ENCODE measurements around the gene LHX2. TPM values are rescaled to one million over a fixed set of nuclear protein-coding genes. Genes with fewer than 3 reads are reported as not detected.

LHX2 gene
- total and polyA plus RNA-seq, 2 experiments from 2014 or later: 1.7 TPM; not detected in 1

GRCh38 chr9:124075761-124076160, 64.2 kb downstream of the LHX2 start:
- ATAC-seq: no peak
- H3K4me1 Mint-ChIP-seq: peaks cover 5% of the 10 kb centered on the region; the same call in 2 of the 3 replicates
- DNase-seq (ENCODE audit: low spot score): no peak
- H3K4me3 Mint-ChIP-seq: no peak overlapping the region
- no peaks in the 10 kb centered on the region for H3K4me1 ChIP-seq (ENCODE audit: insufficient read depth)
- H2AFZ ChIP-seq: no peak overlapping the region
- no peak overlapping the region for H3K4me2 ChIP-seq
- peaks cover 8% of the 10 kb centered on the region for H3K27me3 Mint-ChIP-seq (ENCODE audit: insufficient read depth, low read depth, poor library complexity)
- H3K9me3 Mint-ChIP-seq: peaks cover 11% of the 10 kb centered on the region; the same call in 2 of the 3 replicates
- no peaks in the 10 kb centered on the region for H3K27me3 ChIP-seq (ENCODE audit: insufficient read depth)
- TF ChIP-seq EZH2phosphoT487 (IDR thresholded peaks at IDR 0.05; ENCODE audit: unreplicated experiment) (no peak), ZNF462 (CRISPR knock-in tag; IDR thresholded peaks at IDR 0.05) (no peak), ZNF331 (CRISPR knock-in tag; IDR thresholded peaks at IDR 0.05; ENCODE audit: low read depth) (no peak), REST (IDR thresholded peaks at IDR 0.05; ENCODE audit: unreplicated experiment) (no peak), CTCF (conservative IDR thresholded peaks at IDR 0.05; ENCODE audit: low read depth in 2 of 2) (no peak), EZH2 (IDR thresholded peaks at IDR 0.05; ENCODE audit: low read depth, unreplicated experiment) (no peak), STAT1 (IDR thresholded peaks at IDR 0.05; ENCODE audit: unreplicated experiment) (no peak), JUNB (IDR thresholded peaks at IDR 0.05; ENCODE audit: unreplicated experiment) (no peak), CREB1 (CRISPR knock-in tag; IDR thresholded peaks at IDR 0.05; ENCODE audit: low read depth) (no peak), ETS1 (IDR thresholded peaks at IDR 0.05) (no peak), NANOG (IDR thresholded peaks at IDR 0.05; ENCODE audit: borderline replicate concordance) (no peak), ZNF114 (CRISPR knock-in tag; IDR thresholded peaks at IDR 0.05) (no peak), POLR2AphosphoS5 (IDR thresholded peaks at IDR 0.05; ENCODE audit: low read depth) (no peak)
- H3K27ac Mint-ChIP-seq: no peak overlapping the region
- no peaks in the 10 kb centered on the region for H3F3A ChIP-seq (replicated peaks; ENCODE audit: low read depth)
- H4K20me1 ChIP-seq (replicated peaks; ENCODE audit: insufficient read depth): no peaks in the 10 kb centered on the region
- H3K27ac ChIP-seq (ENCODE audit: low read depth): no peak overlapping the region
- H3K36me3 ChIP-seq (ENCODE audit: insufficient read depth): no peaks in the 10 kb centered on the region
- no peaks in the 10 kb centered on the region for H3K9me2 ChIP-seq (ENCODE audit: insufficient read depth)
- H3K36me3 Mint-ChIP-seq (ENCODE audit: low read depth): no peaks in the 10 kb centered on the region
- H3K4me3 ChIP-seq: no peak overlapping the region
- H3K79me2 ChIP-seq (replicated peaks; ENCODE audit: insufficient read depth): no peaks in the 10 kb centered on the region

All from GM23338 (cell line).